ENCODE measurements around the gene HBS1L. TPM values are rescaled to one million over a fixed set of nuclear protein-coding genes. Genes with fewer than 3 reads are reported as not detected.

Gene HBS1L
- total RNA-seq, 4 donors from 2014 or later: 30.1 to 55.1 (median 40.4) TPM

- WGBS, 2 donors: 95 to 97% methylated on average over 2 of the region's 2 CpGs
- DNase-seq (ENCODE audit: low spot score in 2 of 2): no peak
- TF ChIP-seq POLR2A (IDR thresholded peaks at IDR 0.05): no peak
- TF ChIP-seq CTCF (IDR thresholded peaks at IDR 0.05): no peak
- intact Hi-C loops (cut with DNase I; ENCODE audit: low total_unique reads): no loop called here
- H3K4me3 ChIP-seq (ENCODE audit: low read depth, poor library complexity, severe bottlenecking): no peak overlapping the region
These were observed 29.4 kb downstream of the HBS1L start for GRCh38 chr6:135025175-135025574.

- WGBS, 2 donors: 61 to 79% methylated on average over 2 of the region's 2 CpGs
- no peak overlapping the region for H3K4me3 ChIP-seq (ENCODE audit: low read depth, poor library complexity, severe bottlenecking)
- intact Hi-C loops (cut with DNase I; ENCODE audit: low total_unique reads): no loop called here
- no peak for DNase-seq (ENCODE audit: low spot score in 2 of 2)
- no peak for TF ChIP-seq CTCF (IDR thresholded peaks at IDR 0.05)
- no peak for TF ChIP-seq POLR2A (IDR thresholded peaks at IDR 0.05)
These were observed 32.4 kb downstream of the HBS1L start for GRCh38 chr6:135022050-135022697.

GRCh38 chr6:135021310-135022049 is 33.1 kb downstream of the HBS1L start:
- intact Hi-C loops (cut with DNase I; ENCODE audit: low total_unique reads): no loop called here
- 84 to 87% methylated on average over 4 of the region's 4 CpGs for WGBS, 2 donors
- H3K4me3 ChIP-seq (ENCODE audit: low read depth, poor library complexity, severe bottlenecking): no peak overlapping the region
- DNase-seq (ENCODE audit: low spot score in 2 of 2): no peak
- TF ChIP-seq POLR2A (IDR thresholded peaks at IDR 0.05): no peak
- no peak for TF ChIP-seq CTCF (IDR thresholded peaks at IDR 0.05)

- no peak for TF ChIP-seq CTCF (IDR thresholded peaks at IDR 0.05)
- no peak for TF ChIP-seq POLR2A (IDR thresholded peaks at IDR 0.05)
- H3K4me3 ChIP-seq (ENCODE audit: low read depth, poor library complexity, severe bottlenecking): no peak overlapping the region
- 88 to 97% methylated on average over 1 of the region's 1 CpG for WGBS, 2 donors
- intact Hi-C loops (cut with DNase I; ENCODE audit: low total_unique reads): no loop called here
- DNase-seq (ENCODE audit: low spot score in 2 of 2): no peak
These were observed 35.7 kb downstream of the HBS1L start for GRCh38 chr6:135018941-135019340.

GRCh38 chr6:135018052-135018451 is 36.6 kb downstream of the HBS1L start:
- intact Hi-C loops (cut with DNase I; ENCODE audit: low total_unique reads): no loop called here
- no peak for TF ChIP-seq POLR2A (IDR thresholded peaks at IDR 0.05)
- 88 to 96% methylated on average over 2 of the region's 2 CpGs for WGBS, 2 donors
- no peak for DNase-seq (ENCODE audit: low spot score in 2 of 2)
- no peak overlapping the region for H3K4me3 ChIP-seq (ENCODE audit: low read depth, poor library complexity, severe bottlenecking)

GRCh38 chr6:135014353-135014832 is 40.2 kb downstream of the HBS1L start:
- intact Hi-C loops (cut with DNase I; ENCODE audit: low total_unique reads): no loop called here
- no peak for DNase-seq (ENCODE audit: low spot score in 2 of 2)
- TF ChIP-seq POLR2A (IDR thresholded peaks at IDR 0.05): no peak
- no peak for TF ChIP-seq CTCF (IDR thresholded peaks at IDR 0.05)
- no peak overlapping the region for H3K4me3 ChIP-seq (ENCODE audit: low read depth, poor library complexity, severe bottlenecking)
- WGBS, 2 donors: 78 to 79% methylated on average over 4 of the region's 4 CpGs
